ENCODE results near the gene CLCN1.

DNA sequence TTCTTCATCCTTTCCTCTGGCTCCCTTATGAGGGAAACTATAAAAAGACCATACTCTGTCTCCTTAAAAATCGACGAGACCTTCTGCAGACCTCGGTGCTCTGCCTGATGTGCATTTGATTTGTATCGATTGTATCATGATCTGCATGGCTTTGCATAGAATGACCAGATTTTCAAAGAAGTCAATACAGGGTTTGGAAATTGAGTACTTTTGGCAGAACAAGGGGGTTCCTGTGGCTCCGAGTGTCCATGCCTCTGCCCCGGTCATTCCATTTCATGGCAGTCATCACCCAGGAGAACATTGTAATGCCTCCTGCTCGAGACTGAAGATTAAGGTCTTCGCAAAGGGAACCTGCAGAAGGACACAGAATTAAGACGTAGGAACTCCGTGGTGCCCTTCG is 27.1 kb upstream of the CLCN1 start:
- TF ChIP-seq ZFX (IDR thresholded peaks at IDR 0.05; ENCODE audit: borderline replicate concordance), result no peak
- TF ChIP-seq, protein P1, sequence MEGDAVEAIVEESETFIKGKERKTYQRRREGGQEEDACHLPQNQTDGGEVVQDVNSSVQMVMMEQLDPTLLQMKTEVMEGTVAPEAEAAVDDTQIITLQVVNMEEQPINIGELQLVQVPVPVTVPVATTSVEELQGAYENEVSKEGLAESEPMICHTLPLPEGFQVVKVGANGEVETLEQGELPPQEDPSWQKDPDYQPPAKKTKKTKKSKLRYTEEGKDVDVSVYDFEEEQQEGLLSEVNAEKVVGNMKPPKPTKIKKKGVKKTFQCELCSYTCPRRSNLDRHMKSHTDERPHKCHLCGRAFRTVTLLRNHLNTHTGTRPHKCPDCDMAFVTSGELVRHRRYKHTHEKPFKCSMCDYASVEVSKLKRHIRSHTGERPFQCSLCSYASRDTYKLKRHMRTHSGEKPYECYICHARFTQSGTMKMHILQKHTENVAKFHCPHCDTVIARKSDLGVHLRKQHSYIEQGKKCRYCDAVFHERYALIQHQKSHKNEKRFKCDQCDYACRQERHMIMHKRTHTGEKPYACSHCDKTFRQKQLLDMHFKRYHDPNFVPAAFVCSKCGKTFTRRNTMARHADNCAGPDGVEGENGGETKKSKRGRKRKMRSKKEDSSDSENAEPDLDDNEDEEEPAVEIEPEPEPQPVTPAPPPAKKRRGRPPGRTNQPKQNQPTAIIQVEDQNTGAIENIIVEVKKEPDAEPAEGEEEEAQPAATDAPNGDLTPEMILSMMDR (IDR thresholded peaks at IDR 0.05), result no peak

Measured in 22Rv1 (cell line).